Activated T-helper 1 cell treated with anti-CD3 and anti-CD28 coated beads, Interleukin-2, amount 50 U/mL, for 16 hours (primary cell): ENCODE measurements around the gene WDR26.
A peak's percentile ranks its signal among the peaks of the same experiment; 100 is the strongest.
"Not testable (repeated sequence)": the region's sequence is repeated elsewhere in the genome, so short reads cannot be mapped to it uniquely, and the experiment has no call there.

Experiments used
- DNase-seq, 2 donors: peaks; one replicate each; pipeline ENCODE4 v3.0.0-alpha.2; 2020; ENCODE audit warnings: low read depth in 1 of 2, low spot score in 1 of 2

The WDR26 gene

DNA sequence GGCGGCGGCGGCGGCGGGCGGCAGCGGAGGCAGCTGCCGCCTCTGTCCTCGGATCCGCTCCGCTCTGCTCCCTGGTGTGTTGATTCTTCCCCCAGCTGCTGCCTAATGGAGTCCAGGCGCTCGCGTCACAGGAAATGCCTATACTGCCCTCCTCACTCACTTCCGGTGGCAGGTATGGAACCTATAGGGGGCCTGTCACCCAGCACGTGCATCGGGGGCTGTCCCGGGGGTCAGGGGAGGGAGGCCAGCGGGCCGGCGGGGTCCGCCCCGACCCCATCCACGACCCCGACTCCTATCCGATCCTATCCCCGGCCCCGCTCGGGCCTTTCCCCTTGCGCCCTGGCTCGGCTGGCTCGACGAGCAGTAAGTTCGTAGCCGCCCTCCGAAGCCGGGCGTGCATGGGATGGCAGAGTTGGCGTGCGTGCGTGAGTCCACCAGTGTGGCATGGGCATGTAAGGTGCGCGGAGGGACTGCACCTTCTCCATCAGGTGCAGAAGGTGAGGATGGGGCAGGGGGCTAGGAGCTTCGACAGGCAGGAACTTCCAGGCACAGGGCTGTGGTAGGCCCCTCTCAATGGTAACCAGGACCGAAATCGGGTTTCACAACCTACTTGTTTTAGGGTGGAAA, at the start of gene WDR26:
Gene WDR26 (minus strand): TSS at position 107 of the 627 bp plus-strand sequence.
- DNase-seq, result peak; percentile 61 to 74

DNA sequence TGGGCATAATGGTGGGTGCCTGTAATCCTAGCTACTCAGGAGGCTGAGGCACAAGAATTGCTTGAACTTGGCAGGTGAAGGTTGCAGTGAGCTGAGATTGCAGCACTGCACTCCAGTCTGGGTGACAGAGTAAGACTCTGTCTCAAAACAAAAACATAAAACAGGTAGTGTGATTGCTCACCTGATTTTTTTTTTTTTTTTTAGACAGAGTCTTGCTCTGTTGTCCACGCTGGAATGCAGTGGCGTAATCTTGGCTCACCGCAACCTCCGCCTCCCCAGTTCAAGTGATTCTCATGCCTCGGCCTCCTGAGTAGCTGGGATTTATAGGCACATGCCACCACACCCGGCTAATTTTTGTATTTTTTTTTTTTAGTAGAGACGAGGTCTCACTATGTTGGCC, 48.6 kb upstream of the WDR26 start:
- DNase-seq, result not testable (repeated sequence)

DNA sequence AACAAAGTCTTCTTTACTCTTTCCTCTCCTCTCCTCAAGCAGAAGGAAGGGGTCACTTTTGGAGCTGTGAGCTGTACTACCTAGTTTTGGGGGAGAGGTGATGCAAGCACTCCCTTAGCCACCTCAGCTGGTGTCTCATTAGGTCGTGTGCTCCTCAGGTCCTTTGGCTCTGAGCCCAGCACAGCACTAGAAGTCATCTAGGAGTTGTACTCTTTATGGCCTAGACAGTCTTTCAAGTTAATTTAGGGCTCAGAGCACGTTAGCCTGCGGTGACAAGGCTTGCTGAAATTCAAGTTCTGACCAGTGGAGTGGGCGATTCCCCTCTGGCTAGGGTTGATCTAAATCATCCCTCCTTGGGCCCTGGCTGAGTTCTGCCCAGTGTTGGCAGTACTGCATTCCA, 48.0 kb upstream of the WDR26 start:
- no peak for DNase-seq

DNA sequence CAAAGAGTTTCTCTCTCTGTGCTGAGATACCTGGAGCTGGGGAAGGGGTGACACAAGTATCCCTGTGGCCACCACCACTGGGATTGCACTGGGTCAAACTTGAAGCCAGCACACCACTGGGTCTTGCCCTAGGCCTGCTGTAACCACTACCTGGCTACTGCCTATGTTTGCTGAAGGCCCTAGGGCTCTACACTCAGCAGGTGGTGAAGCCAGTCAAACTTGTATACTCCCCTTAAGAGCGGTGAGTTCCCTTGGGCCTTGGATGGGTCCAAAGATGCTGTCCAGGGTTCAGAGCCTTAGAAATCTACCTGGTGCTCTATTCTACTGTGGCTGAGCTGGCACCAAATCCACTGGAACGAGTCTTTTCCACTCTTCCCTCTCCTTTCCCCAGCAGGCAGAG, 47.0 kb upstream of the WDR26 start:
- no peak for DNase-seq

DNA sequence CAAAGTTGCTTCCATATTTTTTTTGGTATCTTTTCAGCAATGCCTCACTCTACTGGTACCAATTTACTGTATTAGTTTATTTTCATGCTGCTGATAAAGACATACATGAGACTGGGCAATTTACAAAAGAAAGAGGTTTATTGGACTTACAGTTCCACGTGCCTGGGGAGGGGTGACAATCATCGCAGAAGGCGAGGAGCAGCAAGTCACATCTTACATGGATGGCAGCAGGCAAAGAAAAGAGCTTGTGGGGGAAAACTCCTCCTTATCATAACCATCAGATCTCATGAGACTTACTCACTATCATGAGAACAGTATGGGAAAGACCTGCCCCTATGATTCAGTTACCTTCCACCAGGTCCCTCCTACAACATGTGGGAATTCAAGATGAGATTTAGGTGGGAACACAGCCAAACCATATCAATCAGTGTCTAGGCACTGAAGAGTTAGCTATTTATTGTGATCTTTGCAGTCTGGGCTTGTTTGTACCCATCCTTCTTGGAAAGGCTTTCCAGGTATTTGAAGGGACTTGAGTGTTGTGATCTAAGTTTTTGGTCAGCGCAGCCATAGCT, 46.4 kb upstream of the WDR26 start:
- not testable (repeated sequence) for DNase-seq

DNA sequence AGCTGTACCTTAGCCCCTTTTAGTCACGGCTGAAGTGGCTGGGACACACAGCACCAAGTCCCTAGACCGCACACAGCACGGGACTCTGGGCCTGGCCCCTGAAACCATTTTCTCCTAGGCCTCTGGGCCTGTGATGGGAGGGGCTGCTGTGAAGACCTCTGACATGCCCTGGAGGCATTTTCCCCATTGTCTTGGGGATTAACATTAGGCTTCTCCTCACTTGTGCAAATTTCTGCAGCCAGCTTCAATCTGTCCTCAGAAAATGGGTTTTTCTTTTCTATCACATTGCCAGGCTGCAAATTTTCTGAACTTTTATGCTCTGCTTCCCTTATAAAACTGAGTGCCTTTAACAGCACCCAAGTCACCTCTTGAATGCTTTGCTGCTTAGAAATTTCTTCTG, 45.6 kb upstream of the WDR26 start:
- DNase-seq, result not testable (repeated sequence)

DNA sequence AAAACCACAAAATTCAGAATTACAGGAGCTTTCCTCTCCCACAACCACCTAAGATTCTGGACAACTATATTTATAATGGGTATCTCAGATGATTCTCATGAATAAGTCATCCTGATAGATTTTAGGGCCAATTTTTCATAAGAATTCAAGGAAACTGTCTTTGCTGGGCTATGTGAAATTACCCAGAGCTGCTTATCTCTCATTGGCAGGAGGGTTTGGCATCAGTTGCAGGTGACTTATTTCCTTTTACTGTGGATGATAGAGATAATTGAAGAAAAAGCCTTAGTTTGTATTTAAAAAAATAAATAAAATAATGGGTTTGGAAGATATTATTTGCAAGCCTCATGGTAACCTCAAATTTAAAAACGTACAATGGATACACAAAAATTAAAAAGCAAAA, 38.2 kb upstream of the WDR26 start:
- no peak for DNase-seq

DNA sequence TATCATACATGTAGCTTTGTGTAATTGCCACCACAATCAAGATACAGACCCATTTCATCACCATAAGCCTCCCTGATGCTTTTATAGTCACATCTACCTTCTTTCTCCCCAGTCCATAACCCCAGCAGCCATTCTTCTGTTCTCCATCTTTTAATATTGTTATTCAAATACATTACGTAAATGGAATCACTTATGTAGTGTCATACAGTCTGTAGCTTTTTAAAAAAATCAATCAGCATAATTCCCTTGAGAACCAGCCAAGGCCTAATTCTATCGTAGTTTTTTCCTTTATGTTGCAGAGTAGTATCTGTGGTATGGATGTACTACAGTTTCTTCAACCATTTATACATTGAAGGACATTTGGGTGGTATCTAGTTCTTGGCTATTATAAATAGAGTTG, 31.6 kb upstream of the WDR26 start:
- no peak for DNase-seq

DNA sequence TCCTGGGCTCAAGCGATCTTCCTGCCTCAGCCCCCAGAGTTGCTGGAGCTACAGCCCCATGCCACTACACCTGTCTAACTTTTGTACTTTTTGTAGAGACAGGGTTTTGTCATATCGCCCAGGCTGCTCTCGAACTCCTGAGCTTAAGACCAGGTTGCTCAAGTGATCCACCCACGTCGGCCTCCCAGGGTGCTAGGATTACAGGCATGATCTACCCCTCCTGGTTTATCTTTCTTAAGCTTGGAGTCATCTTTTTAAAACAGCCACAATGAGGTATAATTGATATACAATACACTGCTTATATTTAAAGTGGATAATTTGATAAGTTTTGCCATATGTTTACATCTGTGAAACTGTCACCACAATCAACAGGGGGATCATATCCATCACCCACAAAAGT, 25.4 kb upstream of the WDR26 start:
- DNase-seq, result no peak

DNA sequence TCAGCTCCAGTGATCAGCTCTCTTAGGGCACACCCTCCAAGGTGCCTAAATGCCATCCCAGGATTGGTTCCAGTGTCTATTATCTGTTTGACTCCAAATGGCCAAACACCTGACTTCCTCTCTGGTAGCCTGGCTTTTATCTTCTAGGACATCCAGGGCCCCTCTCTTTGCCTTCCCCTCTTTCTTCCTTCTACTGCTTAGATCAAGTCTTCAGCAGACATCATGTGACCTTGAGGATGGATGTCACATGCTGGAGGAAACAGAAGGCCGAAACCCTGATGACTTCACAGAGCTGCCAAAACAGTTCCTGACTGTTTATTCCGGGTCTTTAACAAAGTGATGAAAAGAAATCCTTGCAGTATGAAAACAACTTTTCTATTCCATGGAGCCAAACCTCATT, 24.4 kb upstream of the WDR26 start:
- DNase-seq, result no peak

DNA sequence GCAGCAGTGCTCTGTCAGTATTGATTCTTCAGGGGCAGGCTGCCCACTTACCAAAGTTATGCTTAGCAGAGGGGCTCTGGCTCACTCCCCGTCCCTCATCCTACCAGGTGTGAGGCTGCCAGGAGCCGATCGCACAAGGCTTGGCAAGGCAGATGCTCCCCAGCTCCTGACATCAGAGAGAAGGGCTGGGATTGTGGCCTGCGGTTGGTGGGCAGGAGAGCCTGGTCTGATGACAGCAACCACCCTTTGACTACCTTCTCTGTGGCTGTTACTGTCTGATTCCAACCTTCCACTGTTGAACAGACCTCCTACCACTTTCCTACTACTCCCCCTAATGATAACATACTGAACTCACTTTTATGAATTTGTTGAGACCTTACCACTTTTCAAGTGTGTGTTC, 23.7 kb upstream of the WDR26 start:
- no peak for DNase-seq

DNA sequence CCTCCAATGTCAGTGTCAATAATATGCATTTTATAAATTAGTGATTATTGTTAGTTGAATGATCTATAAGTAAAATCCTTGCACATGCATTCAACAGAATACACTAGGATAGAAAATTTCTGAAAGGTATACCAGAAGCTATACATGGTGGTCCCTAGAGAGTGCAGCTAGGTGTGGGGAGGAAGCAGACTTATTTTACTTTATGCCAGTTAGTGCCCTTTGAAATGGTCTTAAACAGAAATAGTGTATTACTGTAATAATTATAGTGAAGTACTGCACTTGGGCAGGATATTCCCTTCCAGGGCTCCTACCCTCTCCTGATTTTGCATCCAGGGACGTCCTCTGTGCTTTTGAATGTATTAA, 23.2 kb upstream of the WDR26 start:
- DNase-seq, result no peak

DNA sequence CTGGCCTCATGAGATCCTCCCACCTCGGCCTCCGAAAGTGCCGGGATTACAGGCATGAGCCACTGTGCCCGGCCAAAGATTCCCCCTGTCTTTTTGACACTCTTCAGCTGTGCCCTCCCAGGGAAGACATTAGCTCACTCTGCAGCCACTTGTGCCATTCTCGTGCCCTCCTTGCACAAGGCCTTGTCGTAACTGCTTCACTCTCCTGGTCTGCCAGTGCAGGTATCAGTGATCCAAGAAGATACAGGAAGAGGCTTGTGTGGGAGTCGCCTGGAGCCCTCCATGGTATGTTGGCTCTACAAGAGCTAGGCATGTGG, 22.0 kb upstream of the WDR26 start:
- DNase-seq, result no peak

DNA sequence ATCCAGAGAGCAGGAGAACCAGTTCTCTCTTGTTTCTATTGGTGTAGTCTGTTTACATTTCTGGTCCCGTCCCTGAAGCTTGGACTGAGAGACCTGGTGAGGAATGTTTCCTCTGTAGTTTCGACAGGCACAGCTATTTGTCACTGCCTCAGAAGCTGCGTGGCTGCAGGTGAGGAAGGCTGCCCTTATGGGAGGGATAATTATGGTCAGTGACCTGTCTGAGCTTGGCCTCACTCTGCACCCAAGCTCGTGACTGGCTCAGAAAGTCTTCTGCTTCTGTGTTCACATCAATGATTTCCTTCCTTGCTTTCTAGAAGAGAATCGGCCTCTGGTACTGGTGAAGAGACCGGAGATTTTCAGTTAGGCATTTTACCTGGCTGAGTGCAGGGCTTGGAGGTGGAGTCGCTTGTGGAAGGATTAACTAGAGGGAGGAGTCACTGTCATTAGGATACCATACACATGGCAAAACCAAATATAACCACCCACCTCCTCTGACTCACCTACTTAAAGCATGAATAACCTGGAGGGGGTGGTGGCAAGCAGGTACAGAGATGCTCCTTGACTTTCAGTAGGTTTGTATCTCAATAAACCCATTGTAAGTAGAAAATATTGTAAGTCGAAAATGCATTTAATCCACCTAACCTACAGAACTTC, 19.9 kb upstream of the WDR26 start:
- no peak for DNase-seq

DNA sequence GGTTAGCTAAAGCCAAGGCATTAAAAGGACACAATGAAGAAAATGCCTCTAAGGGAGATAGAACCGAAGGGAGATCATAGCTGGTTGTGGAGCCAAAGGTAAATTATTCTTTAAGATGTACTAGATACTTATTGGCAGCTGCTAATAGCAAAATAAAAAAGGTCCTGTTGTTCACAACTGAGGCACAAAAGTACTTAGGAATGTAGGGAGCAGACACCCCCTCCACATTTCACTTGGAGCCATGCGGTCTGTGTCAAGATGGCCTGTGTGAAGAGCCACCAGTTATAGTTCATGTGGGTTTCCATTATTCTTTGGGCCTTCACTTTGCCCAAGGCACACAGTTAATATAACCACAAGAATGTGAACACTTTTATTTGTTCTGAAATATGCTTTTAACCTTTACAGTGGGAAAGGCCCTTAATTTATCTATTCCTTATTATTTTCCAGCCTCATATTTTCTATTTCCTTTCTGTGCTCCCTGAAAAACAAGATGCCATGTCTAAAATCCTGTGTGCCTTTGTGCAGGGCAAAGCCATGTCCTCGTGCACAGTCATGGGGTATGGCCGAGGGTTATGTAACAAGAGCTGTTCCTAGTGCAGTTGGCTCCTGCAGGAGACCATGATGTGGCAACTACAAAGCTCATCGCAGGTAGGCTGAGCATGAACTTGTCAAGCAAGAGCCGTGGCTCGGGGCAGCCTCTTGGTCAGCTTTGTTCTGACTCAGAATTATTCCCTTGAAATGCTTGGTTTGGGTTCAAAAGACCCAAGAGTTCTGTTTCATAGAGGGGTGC, 16.2 kb upstream of the WDR26 start:
- no peak for DNase-seq

DNA sequence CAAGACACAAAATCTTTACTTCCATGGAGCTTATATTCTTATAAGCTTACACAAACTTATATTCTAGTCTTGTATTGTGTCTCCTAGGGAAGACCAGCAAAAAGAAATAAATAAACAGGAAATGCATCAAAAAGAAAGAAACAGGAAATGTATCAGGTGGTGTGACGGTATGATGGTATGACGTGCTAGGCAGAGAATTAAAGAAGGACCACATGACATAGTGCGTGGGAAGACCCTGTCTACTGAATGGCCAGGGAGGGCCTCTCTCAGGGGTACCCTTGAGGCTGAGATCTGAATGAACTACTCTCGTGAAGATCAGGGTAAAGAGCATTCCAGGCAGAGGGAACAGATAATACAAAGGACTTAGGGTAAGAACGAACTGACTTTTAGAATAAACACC, 15.6 kb upstream of the WDR26 start:
- DNase-seq, result no peak

DNA sequence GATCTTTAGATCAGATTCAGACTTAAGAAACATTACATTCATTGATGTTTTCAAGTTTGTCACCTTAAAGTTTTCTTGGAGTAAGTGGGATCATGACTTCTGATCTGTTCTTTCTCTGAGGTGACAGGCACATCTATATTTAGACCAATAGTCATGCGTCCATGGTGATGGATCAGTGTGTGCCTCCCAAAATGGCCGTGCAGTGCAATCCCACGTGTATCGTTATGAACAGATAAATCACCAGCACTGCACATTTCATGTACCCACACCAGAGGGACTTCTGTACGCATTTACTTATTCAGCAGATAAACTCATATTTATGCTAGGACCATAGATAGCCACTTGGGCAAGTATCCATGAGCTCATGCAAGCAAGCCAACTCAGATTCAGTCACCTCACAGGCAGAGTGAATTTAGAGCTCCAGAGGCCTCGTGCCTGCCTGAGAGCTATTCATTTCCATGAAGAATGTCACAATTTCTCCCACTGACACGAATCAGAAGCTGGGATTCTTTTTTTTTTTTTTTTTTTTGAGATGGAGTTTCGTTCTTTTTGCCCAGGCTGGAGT, 13.9 kb upstream of the WDR26 start:
- DNase-seq, result no peak

DNA sequence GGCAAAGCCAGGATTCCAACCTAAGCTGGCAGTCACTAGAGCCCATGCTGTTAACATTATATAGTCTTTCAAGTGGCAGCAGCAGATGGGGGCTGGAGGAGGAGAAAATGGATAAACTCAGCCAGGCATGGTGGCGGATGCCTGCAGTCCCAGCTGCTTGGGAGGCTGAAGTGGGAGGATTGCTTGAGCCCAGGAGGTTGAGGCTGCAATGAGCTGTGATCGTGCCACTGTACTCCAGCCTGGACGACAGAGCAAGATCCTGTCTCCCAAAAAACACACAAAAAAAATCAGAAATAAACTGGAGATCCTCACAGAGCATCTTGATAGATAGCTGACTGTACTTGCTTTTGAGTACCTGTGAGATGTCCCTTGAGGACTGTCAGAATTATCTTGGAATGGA, 13.4 kb upstream of the WDR26 start:
- no peak for DNase-seq

DNA sequence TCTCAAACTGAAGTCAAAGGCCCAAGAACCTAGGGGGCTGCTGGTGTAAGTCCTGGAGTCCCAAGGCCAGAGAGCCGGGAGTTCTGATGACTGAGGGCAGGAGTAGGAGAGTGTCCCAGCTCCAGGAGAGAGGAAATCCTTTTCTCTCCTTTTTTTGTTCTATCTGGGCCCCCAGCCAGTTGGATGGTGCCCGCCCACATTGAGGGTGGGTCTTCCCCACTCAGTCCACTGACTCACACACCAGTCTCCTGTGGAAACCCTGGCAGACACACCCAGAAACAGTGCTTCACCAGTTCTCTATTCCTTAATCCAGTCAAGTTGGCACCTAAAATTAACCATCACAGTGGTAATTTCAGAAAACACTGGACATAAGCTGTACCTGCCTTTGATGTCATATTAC, 12.7 kb upstream of the WDR26 start:
- DNase-seq, result no peak

DNA sequence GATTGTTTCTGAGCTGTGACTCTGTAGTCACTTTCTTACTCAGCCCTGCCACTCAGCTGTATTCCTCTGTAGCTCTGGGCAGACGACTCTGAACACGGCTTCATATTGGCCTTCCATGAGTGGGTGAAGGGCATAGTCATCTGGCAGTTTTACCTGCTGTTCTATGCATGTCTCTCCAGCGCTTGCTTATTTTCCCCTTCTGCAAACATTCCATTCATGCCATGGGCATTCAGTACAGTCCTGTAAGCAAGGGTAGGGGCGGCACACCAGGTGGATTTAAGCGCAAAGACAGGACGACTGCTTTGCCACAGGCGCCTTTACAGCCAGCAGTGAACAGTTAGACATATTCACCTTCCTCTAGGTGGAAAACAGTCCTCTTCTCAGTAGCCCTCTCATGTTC, 4.4 kb upstream of the WDR26 start:
- no peak for DNase-seq

DNA sequence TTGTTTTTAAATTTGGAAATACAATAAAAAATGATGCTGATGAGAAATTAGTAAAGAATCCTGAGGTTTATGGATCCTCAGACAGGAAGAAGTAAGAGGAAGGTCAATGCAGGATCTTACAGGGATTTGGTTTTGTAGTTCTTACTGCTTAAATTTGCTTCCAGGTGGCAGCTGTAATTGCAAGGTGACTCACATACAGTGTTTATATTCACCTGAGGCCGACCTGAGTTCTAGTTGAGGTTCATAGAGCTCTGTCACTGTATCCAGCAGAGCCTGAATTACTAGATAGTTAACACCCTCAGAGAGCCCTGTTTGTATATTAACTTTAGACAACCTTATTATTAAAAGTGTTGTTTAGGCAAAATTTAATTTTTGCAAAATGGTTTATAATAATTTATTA, 1.4 kb upstream of the WDR26 start:
- no peak for DNase-seq

DNA sequence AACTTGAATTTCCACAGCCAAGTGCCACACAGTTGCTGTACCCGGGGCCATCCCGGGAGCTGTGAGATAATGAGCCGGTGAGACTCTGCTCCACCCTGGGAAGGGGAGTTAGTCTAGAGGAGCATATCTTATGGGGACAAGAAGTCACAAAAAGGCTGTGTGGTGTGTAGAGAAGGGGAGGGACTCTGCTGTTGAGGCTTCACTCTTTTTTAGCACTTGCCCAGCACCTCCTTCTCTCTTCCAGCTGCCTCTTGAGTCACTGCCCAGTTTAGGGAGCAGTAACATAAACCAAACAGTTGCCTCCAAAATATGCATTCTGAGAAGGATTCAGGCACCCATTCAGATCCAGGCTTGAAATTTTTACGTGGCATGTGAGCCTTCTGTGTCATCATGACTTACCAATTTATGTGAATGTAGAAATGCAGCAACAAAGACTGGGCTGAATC, 744 bp upstream of the WDR26 start:
- no peak for DNase-seq
